ENCODE results near the gene DNAJC28.
"Not testable (repeated sequence)": the region's sequence is repeated elsewhere in the genome, so short reads cannot be mapped to it uniquely, and the experiment has no call there.

DNAJC28 gene

DNA sequence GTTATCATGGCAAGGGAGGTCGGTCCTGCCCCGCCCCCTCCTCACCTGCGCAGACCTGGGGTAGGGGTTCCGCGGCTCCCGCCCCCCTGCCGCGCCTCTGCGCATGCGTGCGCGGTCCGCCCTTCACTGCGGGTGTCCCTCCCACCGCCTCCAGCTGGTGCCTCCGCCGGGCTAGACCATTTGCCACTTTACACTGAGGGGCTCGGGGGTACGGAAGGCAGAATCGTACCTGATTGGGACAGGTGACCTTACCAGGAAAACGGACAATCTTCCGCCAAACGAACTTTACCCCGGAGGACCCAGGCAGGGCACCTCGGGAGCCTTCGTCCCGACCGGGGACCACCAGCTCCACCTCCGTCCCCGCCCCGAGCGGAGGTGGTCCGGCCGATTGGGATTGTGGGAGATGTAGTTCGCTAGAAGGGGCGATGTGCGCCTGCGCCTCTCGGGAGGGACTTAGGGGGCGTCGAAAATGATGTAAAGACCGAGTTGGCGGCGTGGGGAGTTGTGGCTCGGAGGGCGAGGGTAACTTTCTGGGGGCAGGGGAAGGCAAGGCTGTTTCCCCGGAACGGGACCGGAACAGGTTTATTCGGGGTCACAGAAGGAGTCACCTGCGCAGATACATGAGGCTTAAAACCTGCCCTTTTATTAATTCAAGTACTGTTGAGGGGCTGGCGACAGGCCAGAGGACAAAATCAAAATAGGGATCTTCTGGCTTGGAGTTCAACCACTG, at the start of gene DNAJC28:
Gene DNAJC28, minus strand, starts transcription at position 344 of the 730 bp plus-strand sequence. CDS start 2,323 bp downstream, outside the sequence.
- DNase-seq, result peak; percentile 82

DNA sequence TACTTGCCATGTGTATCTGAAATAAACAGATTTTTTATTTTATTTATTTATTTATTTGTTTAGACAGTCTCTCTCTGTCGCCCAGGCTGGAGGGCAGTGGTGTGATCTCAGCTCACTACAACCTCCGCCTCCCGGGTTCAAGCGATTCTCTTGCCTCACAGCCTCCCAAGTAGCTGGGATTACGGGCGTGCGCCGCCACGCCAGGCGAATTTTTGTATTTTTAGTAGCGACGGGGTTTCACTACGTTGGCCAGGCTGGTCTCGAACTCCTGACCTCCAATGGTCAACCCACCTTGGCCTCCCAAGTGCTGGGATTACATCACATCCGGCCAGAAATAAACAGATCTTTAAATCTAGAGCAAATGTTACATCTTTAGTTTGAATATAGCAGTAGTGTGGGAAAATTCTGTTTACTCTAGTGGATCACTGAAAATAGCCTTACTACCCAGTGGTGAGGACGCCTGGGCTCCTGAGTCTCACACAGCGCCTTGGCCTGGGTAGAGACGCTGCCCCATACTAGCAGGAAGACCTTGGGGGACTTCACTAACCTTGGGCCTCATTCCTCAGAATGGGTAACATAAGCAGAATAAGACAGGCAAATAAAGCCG, 49.7 kb upstream of the DNAJC28 start:
- DNase-seq, result peak; percentile 8

- no peak for DNase-seq
Measured at GRCh38 chr21:33540711-33541104, 49.2 kb upstream of the DNAJC28 start.

GRCh38 chr21:33539616-33540015, 48.1 kb upstream of the DNAJC28 start:
- no peak for DNase-seq

DNA sequence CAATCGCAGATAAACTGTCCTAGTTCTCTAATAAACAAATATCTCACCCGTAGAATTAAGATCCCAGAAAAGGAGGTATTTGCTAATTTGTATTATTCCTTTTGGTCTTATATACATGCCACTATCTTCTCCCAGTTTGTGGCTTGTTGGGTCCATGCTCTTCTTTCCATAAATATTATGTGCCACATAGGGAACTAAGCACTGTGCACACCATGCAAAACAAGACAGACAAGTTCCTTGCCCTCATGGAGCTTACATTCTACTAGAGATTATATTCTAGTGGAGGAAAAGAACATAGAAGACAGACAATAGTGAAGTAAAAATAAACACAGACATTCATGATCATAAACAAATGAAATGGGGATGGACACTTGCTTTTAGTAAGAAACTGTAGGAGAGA, 45.7 kb upstream of the DNAJC28 start:
- no peak for DNase-seq

GRCh38 chr21:33531007-33531406, 39.5 kb upstream of the DNAJC28 start:
- no peak for DNase-seq

GRCh38 chr21:33522953-33523349, 31.4 kb upstream of the DNAJC28 start:
- no peak for DNase-seq

- DNase-seq, result no peak
Measured at GRCh38 chr21:33522297-33522952, 30.9 kb upstream of the DNAJC28 start.

DNA sequence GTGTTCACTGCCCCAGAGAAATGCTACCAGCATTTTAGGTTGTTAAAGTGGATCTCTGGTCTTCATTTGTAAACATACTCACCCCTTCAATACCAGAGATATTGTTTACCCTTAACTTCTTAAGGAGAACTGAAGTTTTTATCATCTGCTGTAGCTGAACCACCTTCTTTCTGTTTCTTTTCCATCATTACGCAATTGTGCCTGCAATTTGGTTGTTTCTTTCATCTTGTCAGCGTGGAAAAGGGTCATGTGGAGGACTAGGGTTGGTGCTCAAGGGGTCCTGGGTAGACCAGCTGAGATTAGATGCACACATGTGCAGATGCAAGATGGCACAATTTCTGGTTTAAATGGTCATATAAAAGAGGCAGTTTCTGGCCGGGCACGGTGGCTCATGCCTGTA, 27.4 kb upstream of the DNAJC28 start:
- no peak for DNase-seq

DNA sequence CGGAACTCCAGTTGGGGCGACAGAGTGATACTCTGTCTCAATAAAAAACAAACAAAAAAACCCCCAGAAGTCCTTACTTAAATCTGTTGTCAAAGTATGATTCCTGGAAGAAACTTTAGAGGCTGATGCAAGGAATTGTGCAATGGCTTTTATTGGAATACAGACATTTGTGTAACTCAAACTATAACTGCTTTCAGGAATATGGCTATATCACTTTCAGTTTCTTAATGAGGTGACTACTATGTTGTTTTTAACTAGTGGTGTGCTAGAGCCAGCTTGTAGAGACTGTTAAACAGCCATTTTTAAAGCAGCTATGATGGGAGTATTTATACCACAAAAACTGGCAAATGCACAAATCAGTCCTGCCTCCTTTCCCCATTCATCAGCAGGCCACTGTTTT, 22.7 kb upstream of the DNAJC28 start:
- no peak for DNase-seq

- no peak for DNase-seq
Measured at GRCh38 chr21:33512481-33512880, 21.0 kb upstream of the DNAJC28 start.

DNA sequence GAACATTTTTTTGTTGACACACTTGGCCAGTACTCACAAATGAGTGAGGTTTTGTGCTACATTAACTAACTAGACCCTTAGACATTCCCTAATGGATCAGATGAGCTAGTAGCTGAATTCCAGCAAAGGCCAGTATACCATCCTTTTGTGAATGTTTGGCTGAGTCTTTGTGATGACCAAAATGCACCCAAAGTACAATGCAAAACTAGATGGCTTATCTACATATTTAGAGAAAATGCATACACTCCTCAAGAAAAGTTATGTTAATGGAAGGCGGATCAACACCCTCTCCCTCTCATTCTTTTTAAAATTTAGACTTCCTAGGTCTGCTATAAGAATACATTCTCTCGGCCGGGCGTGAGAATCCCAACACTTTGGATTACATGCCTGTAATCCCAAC, 20.1 kb upstream of the DNAJC28 start:
- DNase-seq, result no peak

DNA sequence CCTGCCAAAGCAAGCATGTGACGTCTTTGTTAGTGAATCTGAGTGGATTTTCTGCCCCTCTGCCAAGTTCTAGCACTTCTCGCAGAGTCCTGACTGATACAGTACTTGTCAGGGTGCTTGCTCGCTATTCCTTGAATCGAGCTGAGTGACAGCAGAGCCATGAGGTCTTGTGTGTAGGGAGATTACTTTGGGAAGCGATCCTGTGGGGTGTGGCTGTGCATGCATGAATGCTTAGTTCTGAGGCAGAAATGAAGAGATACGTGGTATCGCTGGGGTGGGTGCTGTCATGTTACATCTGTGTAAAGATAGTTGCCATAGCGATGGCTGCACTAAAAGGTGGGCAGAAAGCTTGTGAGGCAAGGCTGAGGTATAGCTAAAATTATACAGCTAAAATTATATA, 19.3 kb upstream of the DNAJC28 start:
- no peak for DNase-seq

DNA sequence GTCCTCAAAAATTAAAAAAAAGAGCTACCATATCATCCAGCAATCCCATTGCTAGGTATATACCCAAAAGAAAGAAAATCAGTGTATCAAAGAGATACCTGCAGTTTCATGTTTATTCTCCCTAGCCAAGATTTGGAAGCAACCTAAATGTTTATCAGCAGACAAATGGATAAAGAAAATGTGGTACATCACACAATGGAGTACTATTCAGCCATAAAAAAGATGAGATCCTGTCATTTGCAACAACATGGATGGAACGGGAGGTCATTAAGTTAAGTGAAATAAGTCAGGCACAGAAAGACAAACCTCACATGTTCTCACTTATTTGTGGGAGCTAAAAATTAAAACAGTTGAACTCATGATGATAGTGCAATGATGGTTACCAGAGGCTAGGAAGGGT, 15.5 kb upstream of the DNAJC28 start:
- not testable (repeated sequence) for DNase-seq

DNA sequence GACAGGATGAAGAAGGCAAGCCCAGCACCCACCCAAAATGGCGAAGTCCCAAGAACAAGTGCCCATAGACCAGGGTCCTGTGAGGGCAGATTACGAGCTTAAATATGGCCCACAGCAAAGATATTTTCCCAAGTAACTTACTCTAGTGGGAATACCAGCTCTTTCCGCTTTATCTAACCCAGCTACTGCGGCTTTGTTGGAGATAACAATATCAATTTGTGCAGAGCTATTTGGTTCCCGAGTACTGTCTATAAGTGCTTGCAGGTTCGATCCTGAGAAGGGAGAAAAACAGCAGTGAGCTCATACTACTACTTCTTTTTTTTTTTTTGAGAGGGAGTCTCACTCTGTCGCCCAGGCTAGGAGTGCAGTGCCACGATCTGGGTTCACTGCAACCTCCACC, 14.3 kb upstream of the DNAJC28 start:
- DNase-seq, result no peak

- DNase-seq, result no peak
Measured at GRCh38 chr21:33496345-33496744, 4.8 kb upstream of the DNAJC28 start.

- no peak for DNase-seq
Measured at GRCh38 chr21:33495743-33496142, 4.2 kb upstream of the DNAJC28 start.

DNA sequence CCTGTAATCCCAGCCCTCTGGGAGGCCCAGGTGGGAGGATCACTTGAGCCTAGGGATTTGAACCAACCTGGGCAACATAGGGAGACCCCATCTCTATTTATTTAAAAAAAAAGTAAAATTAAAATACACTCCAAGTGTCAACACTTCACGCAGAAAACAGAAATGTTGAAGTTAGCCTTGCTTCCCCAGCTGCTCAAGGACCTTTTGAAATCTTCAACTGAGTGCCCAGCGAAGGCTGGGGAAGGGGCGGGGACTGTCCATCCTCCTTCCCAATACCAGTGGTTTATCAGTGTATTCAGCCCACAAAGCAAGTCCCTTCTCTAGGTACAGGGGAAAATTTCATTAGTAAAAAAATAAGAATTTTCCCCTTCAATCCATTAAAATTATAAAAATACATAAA, 2.2 kb upstream of the DNAJC28 start:
- no peak for DNase-seq

DNA sequence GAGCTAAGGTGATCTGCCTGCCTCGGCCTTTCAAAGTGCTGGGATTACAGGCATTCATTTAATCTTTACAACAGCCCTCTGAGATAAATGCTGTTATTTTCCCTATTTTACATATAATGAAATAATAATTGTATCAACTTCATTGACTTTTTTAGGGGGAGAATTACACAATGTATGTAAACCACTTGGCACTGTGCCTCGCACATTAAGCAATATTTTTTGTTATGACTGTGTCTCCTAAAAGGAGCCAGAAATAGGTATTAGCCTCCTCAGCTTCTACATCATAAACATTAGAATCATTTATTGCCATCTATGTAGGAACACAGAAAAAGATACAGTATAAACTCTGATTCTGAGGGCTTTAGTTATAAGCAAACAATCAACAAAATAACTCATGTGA, 1.1 kb upstream of the DNAJC28 start:
- no peak for DNase-seq

DNA sequence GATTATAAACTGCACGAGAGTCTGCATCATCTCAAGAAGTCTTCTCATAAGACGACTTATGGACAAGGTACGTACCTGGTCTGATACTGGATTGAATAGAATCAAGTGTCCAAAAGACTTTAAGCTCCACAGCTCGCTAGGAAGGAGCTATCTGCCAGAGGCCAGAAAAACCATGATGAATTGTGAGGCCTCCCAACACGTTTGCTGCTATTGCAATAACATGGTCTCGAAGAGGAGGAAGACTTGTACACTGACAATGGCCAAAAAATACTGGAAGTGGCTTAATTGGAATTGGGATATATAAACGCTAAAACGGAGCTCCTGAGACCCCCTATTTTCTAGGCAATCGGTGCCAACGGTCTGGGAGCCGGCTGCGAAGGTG, 534 bp downstream of the DNAJC28 start:
- DNase-seq, result no peak

GRCh38 chr21:33488936-33489335, 2.6 kb downstream of the DNAJC28 start:
- no peak for DNase-seq

DNA sequence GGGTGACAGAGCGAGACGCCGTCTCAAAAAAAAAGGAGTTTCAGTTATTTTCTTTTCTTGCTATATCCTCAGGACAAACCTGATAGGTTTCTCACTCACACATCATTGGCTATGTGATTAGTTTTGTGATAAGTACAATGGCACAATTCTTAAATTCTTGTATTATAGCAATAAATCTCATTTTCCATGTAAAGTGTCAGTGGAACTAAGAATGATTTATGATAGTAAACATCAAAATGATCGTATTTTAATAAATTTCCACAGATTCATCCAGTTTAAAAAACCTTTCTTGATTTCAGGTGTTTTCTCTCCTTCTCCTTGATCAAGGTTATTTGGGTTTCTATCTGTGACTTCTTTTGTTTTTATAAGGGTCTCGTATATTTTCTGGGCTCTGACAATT, 3.5 kb downstream of the DNAJC28 start:
- no peak for DNase-seq

DNA sequence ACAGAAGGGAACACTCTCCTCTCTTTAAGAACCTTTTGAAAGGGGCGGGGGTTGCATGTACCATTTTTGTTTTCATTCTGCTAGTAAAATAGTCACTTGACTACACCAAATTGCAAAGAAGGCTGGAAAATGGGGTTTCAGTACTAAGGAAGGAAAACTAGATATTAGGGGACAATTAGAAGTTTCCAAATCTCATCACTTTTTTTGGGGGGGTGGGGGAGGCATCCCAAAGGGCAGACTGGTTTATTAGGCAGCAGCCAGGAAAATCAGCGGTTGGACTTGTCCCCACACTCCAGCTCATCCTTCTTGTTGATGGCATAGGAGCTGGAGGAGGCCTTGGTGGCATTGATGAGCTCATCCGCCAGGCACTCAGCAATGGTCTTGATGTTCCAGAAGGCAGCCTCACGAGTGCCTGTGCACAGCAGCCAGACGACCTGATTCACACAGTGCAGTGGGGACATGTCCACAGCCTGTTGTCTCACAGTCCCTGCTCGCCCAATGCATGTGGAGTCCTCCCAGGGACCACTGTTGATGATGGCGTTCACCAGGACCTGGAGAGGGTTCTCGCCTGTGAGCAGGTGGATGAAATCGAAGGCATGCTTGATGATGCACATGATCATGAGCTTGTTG, 10.1 kb downstream of the DNAJC28 start:
- DNase-seq, result no peak
